Measurements from ENCODE around the gene PCDHA12.
"Not testable (repeated sequence)": the region's sequence is repeated elsewhere in the genome, so short reads cannot be mapped to it uniquely, and the experiment has no call there.

The PCDHA12 gene

DNA sequence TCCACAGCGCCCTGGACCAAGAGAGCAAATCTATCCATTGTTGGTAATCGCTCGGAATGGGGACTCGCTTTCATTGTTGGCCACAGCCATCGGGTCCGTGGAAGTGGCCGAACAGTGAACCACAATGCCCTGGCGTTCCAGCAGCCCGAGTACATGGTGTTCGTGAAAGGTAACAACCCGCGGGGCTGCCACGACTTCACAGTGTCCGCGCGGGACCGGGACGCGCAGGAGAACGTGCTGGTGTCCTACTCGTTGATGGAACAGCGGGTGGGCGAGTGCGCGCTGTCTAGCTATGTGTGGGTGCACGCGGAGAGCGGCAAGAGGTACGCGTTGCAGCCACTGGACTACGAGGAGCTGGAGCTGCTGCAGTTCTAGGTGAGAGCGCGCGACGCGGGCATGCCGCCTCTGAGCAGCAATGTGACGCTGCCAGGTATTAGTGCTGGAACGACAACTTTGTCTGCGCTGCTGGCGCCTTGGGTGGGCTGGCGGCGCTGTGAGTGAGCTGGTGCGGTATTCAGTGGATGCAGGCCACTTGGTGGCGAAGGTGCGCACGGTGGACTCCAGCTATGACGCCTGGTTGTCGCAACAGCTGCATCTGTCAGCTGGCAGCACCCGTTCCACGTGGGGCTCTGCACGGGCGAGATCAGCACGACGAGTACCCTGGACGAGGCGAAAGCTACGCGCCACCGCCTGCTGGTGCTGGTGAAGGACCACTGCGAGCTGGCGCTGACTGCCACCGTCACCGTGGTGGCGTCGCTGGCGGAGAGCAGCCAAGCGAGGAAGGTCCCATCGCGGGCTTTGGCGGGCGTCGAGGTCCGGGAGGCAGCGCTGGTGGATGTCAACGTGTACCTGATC, 12.4 kb upstream of the PCDHA12 start:
- DNase-seq = no peak

DNA sequence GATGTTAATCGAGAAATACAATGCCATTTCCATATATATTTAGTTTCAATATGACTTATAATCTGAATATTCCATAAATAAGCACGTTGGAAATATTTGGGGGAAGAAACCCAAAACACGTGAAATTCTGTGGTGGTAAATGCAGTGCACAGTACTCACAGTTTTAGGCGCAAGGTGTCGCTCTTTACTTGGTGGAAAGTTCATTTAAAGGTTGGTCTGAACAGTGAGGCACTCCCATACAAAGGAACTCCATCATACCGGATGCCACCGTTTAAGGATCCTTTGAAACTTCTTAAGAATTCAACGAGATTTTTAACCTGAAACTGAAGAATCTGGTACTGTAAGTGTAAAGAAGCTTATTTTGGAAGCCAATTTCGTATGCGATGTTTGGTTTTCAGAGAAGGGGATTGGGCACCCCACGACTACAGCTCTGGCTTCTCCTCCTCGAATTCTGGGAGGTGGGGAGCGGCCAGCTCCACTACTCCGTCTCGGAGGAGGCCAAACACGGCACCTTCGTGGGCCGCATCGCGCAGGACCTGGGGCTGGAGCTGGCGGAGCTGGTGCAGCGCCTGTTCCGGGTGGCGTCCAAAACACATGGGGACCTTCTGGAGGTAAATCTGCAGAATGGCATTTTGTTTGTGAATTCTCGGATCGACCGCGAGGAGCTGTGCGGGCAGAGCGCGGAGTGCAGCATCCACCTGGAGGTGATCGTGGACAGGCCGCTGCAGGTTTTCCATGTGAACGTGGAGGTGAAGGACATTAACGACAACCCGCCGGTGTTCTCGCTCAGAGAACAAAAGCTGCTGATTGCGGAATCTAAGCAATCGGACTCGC, 6.2 kb upstream of the PCDHA12 start, which contains the start of gene PCDHA11:
TSS of gene PCDHA11 (plus strand) at position 237 of the 834 bp plus-strand sequence. CDS start at position 384, 147 bp downstream.
- no peak for DNase-seq

DNA sequence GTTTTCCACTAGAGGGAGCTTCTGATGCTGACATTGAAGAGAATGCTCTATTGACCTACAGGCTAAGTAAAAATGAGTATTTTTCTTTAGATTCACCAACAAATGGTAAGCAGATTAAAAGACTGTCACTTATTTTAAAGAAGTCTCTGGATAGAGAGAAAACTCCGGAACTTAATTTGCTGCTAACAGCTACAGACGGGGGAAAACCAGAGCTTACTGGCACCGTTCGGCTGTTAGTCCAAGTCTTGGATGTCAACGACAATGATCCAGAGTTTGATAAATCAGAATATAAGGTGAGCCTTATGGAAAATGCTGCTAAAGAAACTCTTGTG, 5.6 kb upstream of the PCDHA12 start:
- DNase-seq = no peak

DNA sequence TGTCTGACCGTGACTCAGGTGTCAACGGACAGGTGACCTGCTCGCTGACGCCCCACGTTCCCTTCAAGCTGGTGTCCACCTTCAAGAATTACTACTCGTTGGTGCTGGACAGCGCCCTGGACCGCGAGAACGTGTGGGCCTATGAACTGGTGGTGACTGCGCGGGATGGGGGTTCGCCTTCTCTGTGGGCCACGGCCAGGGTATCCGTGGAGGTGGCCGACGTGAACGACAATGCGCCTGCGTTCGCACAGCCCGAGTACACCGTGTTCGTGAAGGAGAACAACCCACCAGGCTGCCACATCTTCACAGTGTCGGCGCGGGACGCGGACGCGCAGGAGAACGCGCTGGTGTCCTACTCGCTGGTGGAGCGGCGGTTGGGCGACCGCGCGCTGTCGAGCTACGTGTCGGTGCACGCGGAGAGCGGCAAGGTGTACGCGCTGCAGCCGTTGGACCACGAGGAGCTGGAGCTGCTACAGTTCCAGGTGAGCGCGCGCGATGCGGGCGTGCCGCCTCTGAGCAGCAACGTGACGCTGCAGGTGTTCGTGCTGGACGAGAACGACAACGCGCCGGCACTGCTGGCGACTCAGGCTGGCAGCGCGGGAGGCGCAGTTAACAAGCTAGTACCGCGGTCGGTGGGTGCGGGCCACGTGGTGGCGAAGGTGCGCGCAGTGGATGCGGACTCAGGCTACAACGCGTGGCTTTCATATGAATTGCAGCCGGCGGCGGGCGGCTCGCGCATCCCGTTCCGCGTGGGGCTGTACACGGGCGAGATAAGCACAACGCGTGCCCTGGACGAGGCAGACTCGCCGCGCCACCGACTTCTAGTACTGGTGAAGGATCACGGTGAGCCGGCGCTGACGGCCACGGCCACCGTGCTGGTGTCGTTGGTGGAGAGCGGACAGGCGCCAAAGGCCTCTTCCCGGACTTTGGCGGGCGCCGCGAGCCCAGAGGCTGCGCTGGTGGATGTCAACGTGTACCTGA, 4.6 kb upstream of the PCDHA12 start:
- no peak for DNase-seq

DNA sequence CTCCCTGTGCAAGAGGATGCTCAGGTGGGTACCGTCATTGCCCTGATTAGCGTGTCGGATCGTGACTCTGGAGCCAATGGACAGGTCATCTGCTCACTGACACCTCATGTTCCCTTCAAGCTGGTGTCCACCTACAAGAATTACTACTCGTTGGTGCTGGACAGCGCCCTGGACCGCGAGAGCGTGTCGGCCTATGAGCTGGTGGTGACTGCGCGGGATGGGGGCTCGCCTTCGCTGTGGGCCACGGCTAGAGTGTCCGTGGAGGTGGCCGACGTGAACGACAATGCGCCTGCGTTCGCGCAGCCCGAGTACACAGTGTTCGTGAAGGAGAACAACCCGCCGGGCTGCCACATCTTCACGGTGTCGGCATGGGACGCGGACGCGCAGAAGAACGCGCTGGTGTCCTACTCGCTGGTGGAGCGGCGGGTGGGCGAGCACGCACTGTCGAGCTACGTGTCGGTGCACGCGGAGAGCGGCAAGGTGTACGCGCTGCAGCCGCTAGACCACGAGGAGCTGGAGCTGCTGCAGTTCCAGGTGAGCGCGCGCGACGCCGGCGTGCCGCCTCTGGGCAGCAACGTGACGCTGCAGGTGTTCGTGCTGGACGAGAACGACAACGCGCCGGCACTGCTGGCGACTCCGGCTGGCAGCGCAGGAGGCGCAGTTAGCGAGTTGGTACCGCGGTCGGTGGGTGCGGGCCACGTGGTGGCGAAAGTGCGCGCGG, 1.6 kb downstream of the PCDHA12 start:
- DNase-seq = not testable (repeated sequence)

DNA sequence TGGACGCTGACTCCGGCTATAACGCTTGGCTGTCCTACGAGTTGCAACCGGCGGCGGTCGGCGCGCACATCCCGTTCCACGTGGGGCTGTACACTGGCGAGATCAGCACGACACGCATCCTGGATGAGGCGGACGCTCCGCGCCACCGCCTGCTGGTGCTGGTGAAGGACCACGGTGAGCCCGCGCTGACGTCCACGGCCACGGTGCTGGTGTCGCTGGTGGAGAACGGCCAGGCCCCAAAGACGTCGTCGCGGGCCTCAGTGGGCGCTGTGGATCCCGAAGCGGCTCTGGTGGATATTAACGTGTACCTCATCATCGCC, 2.1 kb downstream of the PCDHA12 start:
- DNase-seq = no peak

DNA sequence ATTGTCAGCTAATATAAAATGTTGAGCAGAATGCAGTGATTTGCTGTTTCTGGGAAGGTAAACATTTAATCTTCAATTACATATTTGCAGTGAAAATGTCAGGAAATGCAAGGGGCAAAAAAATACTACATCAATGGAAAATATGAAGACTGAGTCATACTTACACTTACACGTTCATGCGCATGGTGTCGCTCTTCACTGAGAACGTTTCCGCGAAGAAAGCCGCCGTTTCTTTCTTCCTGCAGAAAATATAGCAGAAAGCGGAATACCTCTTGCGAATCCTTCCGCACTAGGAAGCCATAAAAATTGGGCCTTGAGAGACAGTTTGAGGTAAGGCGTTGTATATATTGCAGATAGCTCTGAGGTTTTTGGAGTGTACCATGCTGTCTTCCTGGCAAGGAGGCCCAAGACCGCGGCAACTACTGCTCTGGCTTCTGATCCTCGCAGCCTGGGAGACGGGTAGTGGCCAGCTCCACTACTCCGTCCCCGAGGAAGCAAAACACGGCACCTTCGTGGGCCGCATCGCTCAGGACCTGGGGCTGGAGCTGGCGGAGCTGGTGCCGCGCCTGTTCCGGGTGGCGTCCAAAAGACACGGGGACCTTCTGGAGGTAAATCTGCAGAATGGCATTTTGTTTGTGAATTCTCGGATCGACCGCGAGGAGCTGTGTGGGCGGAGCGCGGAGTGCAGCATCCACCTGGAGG, 6.9 kb downstream of the PCDHA12 start, which contains the start of gene PCDHA13:
TSS of gene PCDHA13 (plus strand) at position 236 of the 702 bp plus-strand sequence. CDS start at position 381, 145 bp downstream.
- DNase-seq = no peak

DNA sequence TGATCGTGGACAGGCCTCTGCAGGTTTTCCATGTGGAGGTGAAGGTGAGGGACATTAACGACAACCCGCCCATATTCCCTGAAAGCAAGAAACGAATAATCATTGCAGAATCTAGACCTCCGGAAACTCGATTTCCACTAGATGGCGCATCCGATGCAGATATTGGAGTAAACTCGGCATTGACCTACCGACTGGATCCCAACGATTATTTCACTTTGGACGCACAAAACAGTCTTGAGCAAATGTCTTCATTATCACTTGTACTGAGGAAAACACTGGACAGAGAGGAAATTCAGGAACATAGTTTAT, 7.4 kb downstream of the PCDHA12 start:
- DNase-seq = no peak

DNA sequence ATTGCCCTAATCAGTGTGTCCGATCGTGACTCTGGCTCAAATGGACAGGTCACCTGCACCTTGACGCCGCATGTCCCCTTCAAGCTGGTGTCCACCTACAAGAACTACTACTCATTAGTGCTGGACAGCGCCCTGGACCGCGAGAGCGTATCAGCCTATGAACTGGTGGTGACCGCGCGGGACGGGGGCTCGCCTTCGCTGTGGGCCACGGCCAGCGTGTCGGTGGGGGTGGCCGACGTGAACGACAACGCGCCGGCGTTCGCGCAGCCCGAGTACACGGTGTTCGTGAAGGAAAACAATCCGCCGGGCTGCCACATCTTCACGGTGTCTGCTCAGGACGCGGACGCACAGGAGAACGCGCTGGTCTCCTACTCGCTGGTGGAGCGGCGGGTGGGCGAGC, 8.3 kb downstream of the PCDHA12 start:
- DNase-seq = no peak

DNA sequence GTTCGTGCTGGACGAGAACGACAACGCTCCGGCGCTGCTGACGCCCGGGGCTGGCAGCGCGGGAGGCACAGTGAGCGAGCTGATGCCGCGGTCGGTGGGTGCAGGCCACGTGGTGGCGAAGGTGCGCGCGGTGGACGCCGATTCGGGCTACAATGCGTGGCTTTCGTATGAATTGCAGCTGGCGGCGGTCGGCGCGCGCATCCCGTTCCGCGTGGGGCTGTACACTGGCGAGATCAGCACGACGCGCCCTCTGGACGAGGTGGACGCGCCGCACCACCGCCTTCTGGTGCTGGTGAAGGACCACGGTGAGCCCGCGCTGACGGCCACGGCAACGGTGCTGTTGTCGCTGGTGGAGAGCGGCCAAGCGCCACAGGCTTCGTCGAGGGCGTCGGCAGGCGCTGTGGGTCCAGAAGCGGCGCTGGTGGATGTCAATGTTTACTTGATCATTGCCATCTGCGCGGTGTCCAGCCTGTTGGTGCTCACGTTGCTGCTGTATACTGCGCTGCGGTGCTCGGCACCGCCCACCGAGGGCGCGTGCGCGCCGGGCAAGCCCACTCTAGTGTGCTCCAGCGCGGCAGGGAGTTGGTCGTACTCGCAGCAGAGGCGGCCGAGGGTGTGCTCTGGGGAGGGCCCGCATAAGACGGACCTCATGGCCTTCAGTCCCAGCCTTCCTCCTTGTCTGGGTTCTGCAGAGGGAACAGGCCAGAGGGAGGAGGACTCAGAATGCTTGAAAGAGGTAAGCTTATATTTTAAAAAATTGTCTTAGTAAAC, 9.0 kb downstream of the PCDHA12 start:
- DNase-seq = no peak

DNA sequence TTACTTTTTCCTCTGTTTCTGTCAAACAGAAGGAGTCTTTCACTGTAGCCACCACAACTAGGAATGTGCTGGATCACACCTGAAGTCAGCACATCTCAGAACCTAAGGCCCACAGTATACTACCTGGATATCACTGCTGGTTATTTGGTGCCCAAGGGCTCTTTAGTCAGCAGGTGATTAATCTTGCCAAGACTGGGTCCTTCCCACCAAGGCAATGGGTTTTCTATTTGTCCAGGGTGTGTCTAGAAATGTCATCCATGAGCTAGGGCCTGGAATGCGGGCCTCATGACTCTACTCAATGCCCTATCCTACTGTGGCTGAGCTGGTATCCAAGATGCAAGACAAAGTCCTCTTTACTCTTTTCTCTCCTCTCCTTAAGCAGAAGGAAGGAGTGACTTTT, 41.2 kb downstream of the PCDHA12 start:
- DNase-seq = no peak

DNA sequence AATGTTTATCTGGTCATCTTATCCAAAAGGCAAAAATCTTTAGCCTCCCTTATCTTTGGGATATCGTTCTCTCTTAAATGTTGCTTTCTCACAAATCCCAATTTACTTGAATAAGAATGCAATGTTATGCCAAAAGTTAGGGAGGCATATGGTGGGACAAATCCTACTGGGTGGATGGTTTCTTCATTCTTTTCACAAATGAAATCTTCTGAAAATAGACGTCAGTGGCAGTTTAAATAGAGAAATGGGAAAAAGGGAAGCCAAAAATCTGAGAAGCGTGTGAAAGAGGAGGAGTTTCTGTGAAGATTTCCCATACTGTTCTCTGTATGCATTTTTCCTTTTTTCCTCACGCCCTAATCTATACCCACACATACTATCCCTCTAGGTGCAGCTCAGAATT, 48.5 kb downstream of the PCDHA12 start:
- DNase-seq = no peak

DNA sequence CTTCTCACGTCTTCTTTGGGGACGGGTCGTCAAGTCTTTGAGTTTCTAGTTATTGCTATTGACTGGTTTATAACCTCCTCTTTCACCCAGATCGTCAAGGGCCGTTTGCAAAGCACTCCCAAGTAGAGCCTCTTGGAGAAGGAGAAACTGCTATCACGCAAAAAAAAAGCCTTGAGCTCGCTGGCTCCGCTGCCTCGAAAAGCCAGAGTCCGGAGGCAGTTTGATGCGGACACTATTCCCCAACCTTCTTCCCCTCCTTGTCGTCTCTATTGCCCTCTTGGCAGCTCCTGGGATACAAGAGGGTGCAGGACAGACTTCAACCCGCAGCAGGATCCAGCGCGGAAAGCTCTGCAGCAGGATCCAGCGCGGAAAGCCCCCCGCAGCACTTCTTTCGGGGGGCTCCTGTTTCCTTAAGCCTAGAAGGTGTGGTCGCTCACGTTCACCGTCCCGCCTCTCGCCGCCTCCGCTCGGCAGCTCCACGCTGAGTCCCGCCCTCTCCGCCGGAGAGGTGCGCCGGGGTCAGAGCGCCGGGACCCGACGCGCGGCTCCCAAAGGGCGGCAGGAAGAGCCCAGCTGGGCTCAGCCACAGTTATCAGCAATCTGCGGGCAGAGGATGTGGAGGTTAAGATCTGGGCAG, 50.8 kb downstream of the PCDHA12 start, which contains the start of gene PCDHAC1:
TSS of gene PCDHAC1 (plus strand) at position 494 of the 637 bp plus-strand sequence. CDS start 594 bp downstream, outside the sequence.
- DNase-seq = no peak

DNA sequence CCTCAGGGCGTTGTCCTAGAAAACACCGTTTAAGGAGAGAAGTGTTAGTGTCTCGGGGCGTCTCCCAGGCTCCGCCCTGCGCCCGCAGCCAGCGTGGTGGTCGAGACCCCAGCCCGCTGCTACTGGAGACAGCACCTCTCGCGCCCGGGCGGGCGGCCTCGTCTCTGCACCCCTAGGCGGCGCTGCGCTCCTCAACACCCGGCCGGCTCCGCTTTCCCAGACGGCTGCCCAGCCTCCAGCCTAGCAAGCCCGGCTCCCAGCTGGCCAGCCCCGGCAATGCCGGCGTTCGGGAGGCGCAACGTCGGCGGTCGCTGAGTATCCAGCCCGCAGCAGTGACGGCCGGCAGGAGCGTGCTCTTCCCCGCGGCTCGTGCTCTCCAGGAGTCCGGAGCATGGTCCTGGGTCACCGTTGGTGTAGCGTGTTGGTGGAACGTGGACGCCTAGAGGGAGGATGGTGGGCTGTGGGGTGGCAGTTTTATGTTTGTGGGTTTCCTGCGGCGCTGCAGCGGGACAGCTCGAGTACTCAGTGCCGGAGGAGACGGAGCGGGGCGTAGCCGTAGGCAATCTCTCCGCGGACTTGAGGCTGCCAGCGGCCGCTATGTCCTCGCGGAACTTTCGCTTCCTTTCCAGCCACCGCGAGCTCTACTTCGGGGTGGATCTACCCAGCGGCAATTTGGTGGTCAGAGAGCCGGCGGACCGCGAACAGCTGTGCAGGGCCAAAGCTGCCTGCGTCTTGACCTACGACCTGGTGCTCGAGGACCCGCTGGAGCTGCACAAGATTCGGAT, 51.5 kb downstream of the PCDHA12 start:
- peak; percentile 29 for DNase-seq

DNA sequence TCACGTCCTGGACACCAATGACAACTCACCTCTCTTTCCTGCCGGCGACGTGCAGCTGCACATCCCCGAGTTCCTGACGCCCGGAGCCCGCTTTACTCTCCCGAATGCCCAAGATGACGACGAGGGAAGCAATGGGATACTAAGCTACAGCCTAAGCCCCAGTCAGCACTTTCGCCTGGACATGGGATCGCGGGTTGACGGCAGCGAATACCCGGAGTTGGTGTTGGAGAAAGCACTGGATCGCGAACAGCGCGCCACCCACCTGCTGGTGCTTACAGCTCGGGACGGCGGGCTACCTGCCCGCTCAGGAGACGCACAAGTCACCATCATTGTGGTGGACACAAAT, 52.1 kb downstream of the PCDHA12 start:
- DNase-seq = no peak

Measured in stimulated activated CD4-positive, alpha-beta T cell treated with anti-CD3 and anti-CD28 coated beads, Interleukin-1b, Interleukin-23, amount 100 ng/mL, for 48 hours (primary cell).